GM18502 (cell line): ENCODE results near the gene PRKAR1B.

Source experiments
- ATAC-seq: cut with Tn5 transposase; IDR thresholded peaks from one replicate; pipeline ENCODE4 v1.9.1; 2021; ENCODE audit warnings: mild to moderate bottlenecking; ENCODE audit not compliant: unreplicated experiment, poor library complexity

PRKAR1B gene

DNA sequence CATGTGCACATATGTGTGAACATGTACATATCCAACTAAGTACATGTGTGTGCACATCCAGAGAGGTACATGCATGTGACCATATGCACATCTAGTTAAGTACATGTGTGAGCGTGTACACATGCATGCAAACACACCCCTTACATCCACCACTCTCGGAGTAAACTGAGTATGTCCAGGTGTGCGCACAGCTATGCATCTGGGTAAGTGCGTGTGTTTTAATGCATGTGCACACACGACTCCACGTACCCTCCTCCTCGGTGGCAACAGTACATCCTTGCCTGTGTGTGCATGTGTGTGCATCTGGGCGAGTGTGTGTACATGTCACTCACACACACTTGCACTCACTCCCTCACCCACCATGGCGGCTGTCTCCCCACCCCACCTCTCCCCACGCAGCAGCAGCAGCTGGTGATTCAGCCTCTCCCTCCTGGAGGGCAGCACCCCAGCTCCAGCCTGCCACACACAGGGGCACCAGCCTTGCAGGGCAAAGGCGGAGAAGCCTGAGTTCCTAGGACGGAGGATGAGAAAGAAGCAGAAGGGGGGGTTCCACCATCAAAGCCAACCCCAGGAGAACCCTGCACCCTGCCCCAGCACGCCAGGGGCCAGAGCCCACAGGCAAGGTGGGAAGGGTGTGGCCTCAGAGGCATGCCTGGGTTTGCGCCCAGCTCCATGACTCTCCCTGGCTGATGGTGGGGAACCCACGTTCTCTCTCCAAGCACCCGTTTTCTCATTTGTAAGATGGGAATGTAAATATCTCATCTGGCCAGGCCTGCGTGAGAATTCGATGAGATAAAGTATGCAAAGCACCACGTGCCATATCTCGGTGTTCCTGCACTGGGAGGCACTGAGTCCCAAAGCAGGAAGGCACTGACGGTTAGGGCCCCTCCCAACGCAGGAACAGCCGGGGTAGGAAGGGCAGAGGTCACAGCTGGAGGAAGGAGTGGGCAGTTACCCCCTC lies 28.3 kb downstream of the PRKAR1B start:
- ATAC-seq, result no peak

DNA sequence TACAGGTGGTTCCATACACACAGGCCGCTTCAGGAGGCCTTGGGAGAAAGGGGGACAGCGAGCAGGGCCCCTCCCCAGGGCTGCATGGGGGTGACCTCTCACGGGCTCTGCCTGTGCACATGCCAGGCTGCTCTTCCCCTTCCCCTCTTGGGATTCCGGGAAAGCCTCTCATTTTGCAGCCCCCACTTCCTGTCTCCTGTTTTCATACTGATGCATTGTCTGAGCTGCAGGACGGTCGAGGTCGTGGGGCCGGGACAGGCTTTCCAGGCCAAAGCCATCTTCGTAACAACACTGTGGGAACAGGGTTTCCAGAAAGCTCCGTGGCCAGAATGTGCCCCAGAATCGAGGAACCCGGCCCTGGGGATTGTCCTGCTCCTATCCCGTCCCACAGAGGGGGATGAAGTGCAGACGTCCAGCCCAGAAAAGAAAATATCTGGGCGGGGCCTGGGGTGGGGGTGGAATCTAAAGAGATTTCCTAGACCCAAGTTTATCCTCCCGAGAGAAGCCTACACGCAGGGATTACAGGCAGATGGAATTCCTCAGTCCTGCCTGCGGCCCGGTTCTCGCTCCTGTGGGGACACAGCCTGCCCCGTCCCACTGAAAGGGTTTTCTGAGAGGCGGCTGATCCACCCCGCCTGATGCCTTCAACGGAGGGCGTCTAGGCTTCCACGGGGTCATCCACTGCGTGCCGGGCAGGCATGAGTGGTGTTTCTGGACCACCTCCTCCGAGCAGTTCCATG lies 30.1 kb downstream of the PRKAR1B start:
- ATAC-seq, result no peak

DNA sequence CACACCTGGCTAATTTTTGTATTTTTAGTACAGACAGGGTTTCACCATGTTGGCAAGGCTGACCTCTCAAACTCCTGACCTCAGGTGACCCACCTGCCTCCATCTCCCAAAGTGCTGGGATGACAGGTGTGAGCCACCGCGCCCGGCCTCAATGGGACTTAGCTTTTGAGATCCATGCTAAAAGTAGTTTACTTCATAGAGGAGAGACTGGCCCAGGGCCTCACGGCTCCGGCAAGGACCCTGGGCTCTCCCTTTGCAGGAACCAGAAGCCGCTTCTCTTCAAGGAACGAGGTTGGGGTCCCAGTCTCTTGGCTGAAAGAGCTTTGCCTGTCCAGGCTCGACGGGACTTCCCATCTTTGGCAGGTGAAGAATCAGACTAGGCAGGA lies 30.7 kb downstream of the PRKAR1B start:
- no peak for ATAC-seq

DNA sequence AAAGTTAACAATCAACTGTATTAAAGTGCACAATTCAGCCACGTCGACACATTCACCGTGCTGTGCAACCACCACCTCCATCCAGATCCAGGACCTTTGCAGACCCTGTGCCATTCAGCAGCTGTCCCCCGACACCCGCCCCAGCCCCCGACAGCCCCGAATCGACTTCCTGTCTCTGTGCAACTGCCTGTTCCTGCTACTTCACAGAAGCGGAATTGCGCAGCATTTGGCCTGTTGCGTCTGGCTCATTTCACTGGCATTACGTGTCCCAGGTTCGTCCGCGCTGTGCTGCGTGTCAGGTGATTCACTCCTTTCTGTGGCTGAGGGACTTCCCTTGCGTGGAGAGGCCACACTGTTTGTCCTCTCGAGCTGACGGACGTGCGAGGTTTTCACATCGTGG lies 33.8 kb downstream of the PRKAR1B start:
- no peak for ATAC-seq

DNA sequence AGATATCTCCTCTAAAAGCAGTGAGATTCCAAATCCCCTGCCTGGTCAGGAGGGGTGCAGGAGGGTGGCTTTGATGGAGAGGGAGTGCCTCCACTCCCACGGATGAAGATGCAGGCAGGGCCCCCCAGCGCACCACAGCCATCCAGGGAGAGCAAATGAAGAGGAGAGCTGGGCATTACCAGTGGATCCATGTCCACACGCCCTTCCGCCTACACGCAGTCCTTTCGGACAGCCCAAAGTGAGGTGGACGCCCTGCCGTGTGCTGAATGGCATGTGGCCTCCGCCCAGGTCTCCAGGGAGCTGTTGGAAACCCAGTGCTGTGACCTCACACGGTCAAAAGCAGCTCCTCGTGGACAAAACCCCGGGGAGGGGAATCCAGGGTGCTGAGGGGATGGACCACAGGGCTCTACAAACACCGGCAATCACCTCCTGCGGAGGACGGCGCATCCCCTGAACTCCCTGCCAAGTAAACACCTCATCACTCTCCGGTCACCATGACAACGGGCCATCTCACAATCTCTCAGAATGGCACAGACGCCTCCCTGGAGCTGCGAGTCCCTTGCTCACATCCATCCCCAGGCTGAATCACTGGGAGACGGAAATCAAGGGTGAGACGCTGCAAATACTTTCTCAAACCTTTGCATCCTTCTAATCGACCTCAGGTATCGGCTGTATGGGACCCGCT lies 35.6 kb downstream of the PRKAR1B start:
- no peak for ATAC-seq

DNA sequence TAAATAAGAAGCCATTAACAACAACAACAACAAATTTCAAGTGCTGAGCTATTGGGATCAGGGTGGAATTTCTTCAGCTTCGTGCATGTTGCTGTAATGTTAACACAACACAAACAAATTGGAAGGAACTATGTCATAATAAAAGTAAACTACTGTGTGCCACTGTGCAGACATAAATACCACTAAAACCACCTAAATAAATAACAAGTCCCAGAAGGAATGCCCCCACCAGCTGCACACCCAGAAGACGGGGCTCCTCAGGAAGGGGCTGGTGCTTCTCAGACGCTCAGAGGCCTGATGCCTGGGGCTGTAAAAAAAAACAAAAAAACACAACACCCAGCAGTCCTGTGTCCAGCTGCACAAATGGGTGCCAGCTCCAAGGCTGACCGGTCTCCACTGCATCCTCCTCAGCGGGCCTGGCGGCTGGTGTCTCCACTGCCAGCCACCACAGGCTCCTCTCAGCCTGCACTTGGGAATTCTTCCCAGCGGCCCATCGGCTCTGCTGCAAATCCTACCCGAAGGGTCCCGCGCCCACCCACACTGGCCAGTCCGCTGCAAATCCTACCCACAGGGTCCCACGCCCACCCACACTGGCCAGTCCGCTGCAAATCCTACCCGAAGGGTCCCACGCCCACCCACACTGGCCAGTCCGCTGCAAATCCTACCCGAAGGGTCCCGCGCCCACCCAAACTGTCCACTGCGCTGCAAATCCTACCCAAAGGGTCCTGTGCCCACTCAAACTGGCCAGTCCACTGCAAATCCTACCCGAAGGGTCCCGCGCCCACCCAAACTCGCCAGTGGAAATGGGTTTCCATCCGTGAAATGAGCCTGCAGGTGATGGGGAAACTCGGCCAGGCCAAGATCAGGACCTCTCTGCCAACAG lies 36.4 kb downstream of the PRKAR1B start:
- no peak for ATAC-seq

DNA sequence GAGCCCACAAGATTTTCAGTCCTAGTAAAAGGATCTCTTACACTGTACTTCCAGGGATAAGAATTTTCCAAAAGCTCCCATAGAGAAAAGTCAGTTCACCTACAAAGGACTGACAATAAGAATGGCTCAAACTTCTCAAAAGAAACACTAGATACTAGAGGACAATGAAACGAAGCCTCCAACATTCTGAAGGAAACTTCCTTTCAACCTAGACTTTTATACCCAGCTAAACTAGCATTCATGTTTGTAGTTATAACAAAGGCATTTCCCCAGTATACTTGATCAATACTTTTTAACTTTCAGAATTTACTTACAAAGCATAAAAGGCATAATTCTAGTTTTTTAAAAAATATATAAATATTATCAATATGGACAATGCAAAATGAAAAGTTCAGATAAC lies 41.5 kb downstream of the PRKAR1B start:
- ATAC-seq, result no peak

DNA sequence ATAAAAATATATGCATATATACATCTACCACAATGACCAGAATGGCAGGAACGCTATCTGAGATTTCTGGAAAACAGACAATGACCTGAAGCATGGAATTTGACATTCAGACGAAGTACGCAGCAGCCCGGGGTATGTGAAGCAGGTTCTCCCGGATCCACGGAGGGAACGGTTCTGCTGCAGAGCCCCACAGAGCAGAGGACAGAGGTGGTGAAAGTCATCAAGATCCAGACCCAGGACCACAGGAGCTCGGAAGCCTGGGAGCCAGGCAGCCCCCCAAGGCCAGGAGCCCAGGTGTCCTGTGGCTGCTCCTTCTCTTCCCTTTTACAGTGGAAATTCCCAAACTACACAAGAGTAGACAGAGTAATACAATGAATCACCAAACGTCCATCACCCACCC lies 42.7 kb downstream of the PRKAR1B start:
- no peak for ATAC-seq

DNA sequence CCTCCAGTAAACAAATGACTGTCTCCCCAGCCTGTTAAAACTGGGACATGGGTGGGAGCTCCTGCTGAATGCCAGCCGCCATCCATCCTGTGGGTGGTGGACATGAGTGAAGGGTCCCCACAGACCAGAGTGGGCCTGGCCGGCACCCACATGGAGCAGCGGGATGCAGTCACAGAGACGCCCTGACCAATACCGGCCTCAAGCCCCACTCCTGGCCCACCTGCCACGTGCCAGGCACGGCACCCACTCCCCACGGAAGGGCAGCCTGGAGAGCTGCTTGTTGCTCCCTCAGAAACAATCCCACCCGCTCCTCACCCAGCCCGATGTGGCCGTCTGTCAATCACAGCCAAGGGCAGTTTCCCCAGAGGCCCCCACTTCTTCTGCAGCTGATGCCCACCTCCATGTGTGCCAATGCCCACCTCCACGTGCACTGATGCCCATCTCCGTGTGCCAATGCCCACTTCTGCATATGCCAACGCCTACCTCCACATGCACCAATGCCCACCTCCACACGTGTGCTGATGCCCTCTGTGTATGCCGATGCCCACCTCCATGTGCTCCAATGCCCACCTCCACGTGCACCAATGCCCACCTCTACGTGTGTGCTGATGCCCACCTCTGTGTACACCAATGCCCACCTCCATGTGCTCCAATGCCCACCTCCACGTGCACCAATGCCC lies 43.4 kb downstream of the PRKAR1B start:
- ATAC-seq, result no peak

DNA sequence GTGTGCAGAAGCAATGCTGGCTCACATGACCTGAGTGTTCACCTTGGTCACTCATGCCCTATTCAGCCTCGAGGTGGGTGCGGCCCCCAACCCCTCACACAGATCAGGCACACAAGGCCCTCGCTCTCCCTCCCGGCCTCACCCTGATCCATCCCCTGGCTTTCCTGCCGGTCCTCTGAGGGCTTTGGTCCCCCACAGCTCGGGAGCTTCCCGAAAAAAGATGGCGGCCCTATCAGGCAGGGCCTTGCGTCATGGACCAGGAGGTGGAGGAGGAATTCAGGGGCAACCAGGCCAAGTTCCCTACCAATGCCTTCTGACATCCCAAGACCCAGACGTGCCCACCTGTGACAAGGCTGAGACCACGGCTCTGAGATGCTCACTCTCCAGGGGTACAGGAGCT lies 44.3 kb downstream of the PRKAR1B start:
- ATAC-seq, result no peak

DNA sequence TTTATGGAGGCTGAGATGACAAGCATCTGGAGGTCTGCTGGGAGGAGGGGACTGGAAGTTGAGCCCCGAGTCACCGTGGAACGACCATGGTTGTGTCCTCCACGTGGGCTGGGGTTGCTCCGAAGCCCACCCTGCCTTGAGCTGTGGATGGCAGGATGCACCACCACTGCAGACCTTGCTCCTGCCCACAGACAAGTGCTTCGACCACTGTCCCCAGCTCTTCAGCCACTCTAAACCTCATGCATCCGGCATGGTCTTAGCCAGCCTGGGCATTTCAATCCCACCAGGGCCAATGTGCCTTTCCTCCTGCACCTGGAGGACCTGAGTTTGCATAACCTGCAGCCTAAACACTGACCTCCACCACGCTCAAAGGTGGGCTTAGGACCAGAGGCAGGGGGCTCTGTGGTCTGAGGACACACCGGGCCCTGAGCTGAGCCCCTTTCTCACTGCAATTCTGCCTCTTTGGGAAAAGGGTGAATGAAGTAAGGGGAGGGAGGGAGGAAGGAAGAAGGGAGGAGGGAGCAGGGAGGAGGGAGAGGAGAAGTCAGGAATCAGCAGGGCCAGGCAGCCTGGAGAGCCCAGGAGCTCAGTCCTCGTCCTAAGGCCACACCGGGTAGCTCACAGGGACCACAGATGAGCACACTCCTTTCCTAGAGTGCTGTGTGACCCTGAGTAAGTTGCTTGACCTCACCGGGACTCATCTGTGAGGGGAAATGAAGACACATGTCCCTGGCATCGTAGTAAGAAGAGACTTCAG lies 45.4 kb downstream of the PRKAR1B start:
- no peak for ATAC-seq

DNA sequence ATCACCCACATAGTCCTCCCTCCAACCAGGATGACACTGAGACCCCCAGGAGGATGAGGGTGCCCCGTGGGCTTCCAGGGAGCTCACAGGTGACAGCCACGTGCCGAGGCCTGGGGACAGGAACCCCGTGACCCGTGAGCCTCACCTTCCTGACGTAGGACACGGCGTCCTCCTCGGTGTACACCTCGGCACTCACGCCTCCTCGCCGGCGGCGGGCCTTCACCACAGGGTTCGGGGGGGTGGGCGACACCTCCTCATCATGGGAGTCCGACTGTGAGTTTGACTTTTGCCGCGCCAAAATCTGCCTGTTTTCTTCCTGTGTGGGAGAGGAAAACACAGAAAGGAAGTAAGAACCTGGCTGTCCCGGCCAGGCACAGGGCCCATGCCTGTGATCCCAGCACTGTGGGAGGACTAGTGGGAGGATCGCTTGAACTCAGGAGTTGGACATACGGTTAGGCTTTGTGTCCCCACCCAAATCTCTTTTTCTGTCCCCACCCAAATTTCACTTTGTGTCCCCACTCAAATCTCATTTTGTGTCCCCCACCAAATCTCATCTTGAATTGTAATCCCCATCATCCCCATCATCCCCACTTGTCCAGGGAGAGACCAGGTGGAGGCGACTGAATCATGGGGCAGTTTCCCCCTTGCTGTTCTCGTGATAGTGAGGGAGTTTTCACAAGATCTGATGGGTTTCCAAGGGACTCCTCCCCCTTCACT lies 46.5 kb downstream of the PRKAR1B start:
- ATAC-seq, result no peak

DNA sequence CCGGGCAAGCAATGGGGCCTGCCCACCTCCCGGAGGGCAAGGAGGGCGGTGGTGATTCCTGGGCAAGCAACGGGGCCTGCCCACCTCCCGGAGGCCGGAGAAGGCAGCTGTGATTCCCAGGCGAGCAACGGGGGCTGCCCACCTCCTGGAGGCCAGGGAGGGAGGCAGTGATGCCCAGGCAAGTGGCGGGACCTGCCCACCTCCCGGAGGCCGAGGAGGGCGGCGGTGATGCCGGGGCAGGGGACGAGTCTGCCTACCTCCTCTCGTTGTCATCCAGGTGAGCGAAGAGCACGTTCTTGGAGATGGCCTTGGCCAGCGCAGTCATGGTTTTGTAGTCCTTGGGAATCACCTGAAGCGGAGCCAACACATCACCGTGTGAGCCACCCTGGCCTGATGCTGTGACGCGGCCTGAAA lies 50.1 kb downstream of the PRKAR1B start:
- ATAC-seq, result no peak

DNA sequence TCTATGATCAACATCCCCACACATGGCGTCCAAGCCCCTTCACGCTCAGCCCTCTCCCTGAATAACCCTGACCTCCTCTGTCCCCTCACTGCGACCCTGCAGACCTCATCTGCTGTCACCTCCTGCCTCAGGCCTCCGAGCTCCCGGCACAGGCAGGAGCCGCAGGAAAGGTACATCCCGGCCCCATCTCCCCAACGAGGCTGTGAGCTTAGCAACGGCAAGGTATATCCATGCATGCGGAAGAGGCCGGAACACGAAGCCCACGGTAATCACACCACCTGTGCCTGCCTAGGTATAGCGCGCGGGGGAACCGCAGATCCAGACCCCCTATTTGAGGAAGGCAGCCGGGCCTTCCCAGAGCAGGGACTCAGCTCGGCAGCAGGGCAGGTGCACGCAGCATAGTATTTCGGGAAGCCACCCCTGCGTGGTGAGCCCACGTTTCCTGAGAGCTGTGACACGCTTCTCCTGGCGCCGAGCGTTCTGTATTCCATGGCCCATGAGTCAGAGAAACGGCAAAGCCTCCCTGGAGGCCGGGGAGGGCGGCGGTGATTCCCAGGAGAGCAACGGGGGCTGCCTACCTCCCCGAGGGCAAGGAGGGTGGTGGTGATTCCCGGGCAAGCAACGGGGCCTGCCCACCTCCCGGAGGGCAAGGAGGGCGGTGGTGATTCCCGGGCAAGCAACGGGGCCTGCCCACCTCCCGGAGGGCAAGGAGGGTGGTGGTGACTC lies 50.7 kb downstream of the PRKAR1B start:
- ATAC-seq, result no peak

DNA sequence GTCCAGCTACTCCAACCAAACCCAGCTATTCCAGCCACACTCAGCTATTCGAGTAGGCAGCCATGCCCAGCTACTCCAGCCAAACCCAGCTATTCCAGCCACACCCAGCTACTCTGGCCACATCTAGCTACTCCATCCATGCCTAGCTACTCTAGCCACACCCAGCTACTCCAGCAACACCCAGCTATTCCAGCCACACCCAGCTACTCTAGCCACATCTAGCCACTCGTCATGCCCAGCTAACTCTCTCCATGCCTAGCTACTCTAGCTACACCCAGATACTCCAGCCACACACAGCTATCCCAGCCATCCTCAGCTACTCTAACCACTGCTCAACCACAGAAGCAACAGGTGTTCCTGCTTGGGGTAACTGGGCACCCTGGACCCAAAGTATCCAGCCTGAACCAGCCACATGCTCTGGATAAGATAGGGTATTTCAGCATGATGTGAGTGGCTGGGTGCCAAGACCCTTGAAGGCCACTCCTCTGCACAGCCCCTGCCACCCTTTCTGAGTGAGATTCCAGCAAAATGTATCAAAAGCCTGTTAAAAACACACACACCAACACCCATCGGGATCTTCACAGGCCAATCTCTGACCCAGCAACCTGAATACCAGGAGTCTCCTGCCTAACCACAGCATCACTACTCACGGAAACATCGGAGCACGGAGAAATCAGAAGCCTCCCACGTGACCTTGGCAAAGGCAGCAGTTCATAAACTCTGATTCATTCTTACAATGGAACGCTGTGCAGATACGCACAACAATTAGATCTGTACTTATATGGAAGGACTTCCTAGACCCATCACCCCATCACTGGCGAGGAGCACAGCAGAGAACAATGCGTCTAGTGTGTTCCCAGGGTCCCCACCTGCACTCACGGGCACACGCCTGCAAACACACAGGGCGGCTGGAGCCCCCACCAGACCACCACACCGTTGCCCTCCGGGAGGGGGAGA lies 52.3 kb downstream of the PRKAR1B start:
- ATAC-seq, result no peak

DNA sequence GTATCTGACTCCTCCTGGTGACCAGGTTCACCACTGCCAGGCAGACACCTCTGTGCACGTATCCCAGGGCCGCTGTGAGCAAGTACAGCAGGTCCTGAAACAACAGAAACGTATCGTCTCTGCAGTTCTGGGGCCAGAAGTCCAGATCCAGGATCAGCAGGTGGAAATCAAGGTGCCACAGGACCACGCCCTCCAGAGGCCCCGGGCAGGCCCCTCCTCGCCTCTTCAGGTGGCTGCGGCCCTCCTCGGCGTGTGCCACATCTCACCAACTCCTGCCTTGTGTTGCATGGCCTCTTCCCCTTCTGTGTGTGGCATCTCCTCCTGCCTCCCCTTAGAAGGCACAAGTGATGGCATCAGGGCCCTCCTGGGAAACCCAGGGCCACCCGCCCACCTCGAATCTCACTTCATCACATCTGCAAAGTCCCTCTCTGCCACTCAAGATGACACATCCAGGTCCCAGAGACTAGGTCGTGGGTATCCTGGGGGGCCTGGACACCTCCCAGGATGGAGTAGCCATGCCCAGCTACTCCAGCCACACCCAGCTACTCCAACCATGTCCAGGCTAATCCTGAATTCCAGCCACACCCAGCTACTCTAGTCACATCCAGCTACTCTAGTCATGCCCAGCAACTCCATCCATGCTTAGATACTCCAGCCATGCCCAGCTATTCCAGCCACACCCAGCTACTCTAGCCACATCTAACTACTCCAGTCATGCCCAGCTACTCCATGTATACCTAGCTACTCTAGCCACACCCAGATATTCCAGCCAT lies 53.2 kb downstream of the PRKAR1B start:
- ATAC-seq, result no peak
